Measurements from ENCODE around the gene OR8B8. TPM values are rescaled to one million over a fixed set of nuclear protein-coding genes. Genes with fewer than 3 reads are reported as not detected.
A peak's percentile ranks its signal among the peaks of the same experiment; 100 is the strongest.

OR8B8 gene
- total and polyA plus RNA-seq, 3 donors from 2014 or later, result not detected

- Histone ChIP-seq H3K27ac (no peak overlapping the region), H3K9me3 (no peaks in the 10 kb centered on the region), H3K4me3 (no peak overlapping the region), H3K27me3 (no peaks in the 10 kb centered on the region), H3K36me3 (ENCODE audit: low read depth, missing control alignments) (no peaks in the 10 kb centered on the region), H3K4me1 (no peaks in the 10 kb centered on the region)
- intact Hi-C loops (cut with DNase I; ENCODE audit: low total_unique reads), result no loop called here
- peak; percentile 38 for DNase-seq
- WGBS, 2 donors, result 28% methylated on average over 20 of the region's 20 CpGs
- TF ChIP-seq CTCF (IDR thresholded peaks at IDR 0.05) (no peak), POLR2A (IDR thresholded peaks at IDR 0.05) (no peak)
Measured at GRCh38 chr11:124481365-124482323, 36.1 kb upstream of the OR8B8 start.

GRCh38 chr11:124479561-124479960 is 34.1 kb upstream of the OR8B8 start:
- no peaks in the 10 kb centered on the region for H3K4me1 ChIP-seq
- no peaks in the 10 kb centered on the region for H3K9me3 ChIP-seq
- H3K36me3 ChIP-seq (ENCODE audit: low read depth, missing control alignments), result no peaks in the 10 kb centered on the region
- no peak overlapping the region for H3K27ac ChIP-seq
- DNase-seq, result no peak
- WGBS, 2 donors, result 57 to 75% methylated on average over 3 of the region's 3 CpGs
- no peak for TF ChIP-seq POLR2A (IDR thresholded peaks at IDR 0.05)
- TF ChIP-seq CTCF (IDR thresholded peaks at IDR 0.05), result no peak
- H3K27me3 ChIP-seq, result no peaks in the 10 kb centered on the region
- H3K4me3 ChIP-seq, result no peak overlapping the region
- intact Hi-C loops (cut with DNase I; ENCODE audit: low total_unique reads), result no loop called here

GRCh38 chr11:124475265-124475664 is 29.8 kb upstream of the OR8B8 start:
- WGBS, 2 donors, result 72 to 74% methylated on average over 2 of the region's 2 CpGs
- H3K4me1 ChIP-seq, result no peaks in the 10 kb centered on the region
- no peaks in the 10 kb centered on the region for H3K27me3 ChIP-seq
- H3K36me3 ChIP-seq (ENCODE audit: low read depth, missing control alignments), result no peaks in the 10 kb centered on the region
- H3K27ac ChIP-seq, result no peak overlapping the region
- intact Hi-C loops (cut with DNase I; ENCODE audit: low total_unique reads), result no loop called here
- no peak for DNase-seq
- TF ChIP-seq POLR2A (IDR thresholded peaks at IDR 0.05), result no peak
- no peak for TF ChIP-seq CTCF (IDR thresholded peaks at IDR 0.05)
- no peak overlapping the region for H3K4me3 ChIP-seq
- H3K9me3 ChIP-seq, result no peaks in the 10 kb centered on the region

GRCh38 chr11:124474779-124475178 is 29.3 kb upstream of the OR8B8 start:
- H3K4me3 ChIP-seq, result no peak overlapping the region
- 88 to 92% methylated on average over 2 of the region's 2 CpGs for WGBS, 2 donors
- H3K36me3 ChIP-seq (ENCODE audit: low read depth, missing control alignments), result no peaks in the 10 kb centered on the region
- TF ChIP-seq CTCF (IDR thresholded peaks at IDR 0.05) (no peak), POLR2A (IDR thresholded peaks at IDR 0.05) (no peak)
- H3K4me1 ChIP-seq, result no peaks in the 10 kb centered on the region
- no peaks in the 10 kb centered on the region for H3K9me3 ChIP-seq
- no peaks in the 10 kb centered on the region for H3K27me3 ChIP-seq
- intact Hi-C loops (cut with DNase I; ENCODE audit: low total_unique reads), result no loop called here
- H3K27ac ChIP-seq, result no peak overlapping the region
- DNase-seq, result no peak

Measured in testis (tissue), 3 donors.